Progenitor cell of endocrine pancreas (in vitro differentiated cells): ENCODE data around the gene KLHDC4. TPM values are rescaled to one million over a fixed set of nuclear protein-coding genes. Genes with fewer than 3 reads are reported as not detected.

Experiments
- DNase-seq: peaks from one replicate; pipeline ENCODE4 v3.0.0; 2021; ENCODE audit warnings: low spot score; ENCODE audit not compliant: unreplicated experiment
- H3K27ac Mint-ChIP-seq: 2 replicates; pipeline ENCODE4 v1.8.0; 2021; ENCODE audit warnings: mild to moderate bottlenecking, moderate library complexity, mixed read lengths
- H3K27me3 Mint-ChIP-seq: 2 replicates; pipeline ENCODE4 v1.8.0; 2021; ENCODE audit warnings: mixed read lengths
- H3K36me3 Mint-ChIP-seq: 2 replicates; pipeline ENCODE4 v1.8.0; 2022; ENCODE audit warnings: mixed read lengths; ENCODE audit not compliant: insufficient read depth
- H3K4me1 Mint-ChIP-seq: 2 replicates; pipeline ENCODE4 v1.8.0; 2021; ENCODE audit warnings: low read depth, mixed read lengths
- H3K4me3 Mint-ChIP-seq: 2 replicates; pipeline ENCODE4 v1.8.0; 2021; ENCODE audit warnings: low read depth, mild to moderate bottlenecking, moderate library complexity, mixed read lengths
- H3K9me3 Mint-ChIP-seq: 2 replicates; pipeline ENCODE4 v1.8.0; 2021; ENCODE audit warnings: low read depth, mixed read lengths
- total RNA-seq: library from RNA; stranded (reverse); gene quantifications from 2 replicates; pipeline ENCODE4 v1.2.1, GENCODE V29; 2021
- TF ChIP-seq, protein P1 (sequence below): fragments of 200-600 bp; sonication (generic); IDR thresholded peaks from one replicate; pipeline ENCODE4 v1.5.0; 2021; ENCODE audit warnings: antibody characterized with exemption, mild to moderate bottlenecking; ENCODE audit not compliant: unreplicated experiment

The KLHDC4 gene
- total RNA-seq, 1 donor from 2014 or later, result 58.8 TPM

DNA sequence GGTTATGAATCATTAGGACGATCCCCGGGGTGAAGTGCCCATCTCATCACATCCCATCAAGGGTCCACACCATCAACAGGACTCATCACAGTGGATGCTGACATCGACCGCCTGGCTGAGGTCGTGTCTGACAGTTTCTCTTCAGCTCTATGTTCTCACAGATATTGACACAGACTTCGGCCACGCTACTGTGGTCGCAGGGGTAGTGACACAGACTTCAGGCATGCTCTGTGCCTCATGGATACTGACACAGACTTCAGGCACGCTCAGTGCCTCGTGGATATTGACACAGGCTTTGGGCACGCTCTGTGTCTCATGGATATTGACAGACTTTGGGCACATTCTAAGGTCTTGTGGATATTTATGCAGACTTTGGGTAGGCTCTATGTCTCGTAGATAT lies 50.1 kb downstream of the KLHDC4 start:
- DNase-seq, result no peak
- no peak overlapping the region for H3K27ac Mint-ChIP-seq
- TF ChIP-seq, protein P1, sequence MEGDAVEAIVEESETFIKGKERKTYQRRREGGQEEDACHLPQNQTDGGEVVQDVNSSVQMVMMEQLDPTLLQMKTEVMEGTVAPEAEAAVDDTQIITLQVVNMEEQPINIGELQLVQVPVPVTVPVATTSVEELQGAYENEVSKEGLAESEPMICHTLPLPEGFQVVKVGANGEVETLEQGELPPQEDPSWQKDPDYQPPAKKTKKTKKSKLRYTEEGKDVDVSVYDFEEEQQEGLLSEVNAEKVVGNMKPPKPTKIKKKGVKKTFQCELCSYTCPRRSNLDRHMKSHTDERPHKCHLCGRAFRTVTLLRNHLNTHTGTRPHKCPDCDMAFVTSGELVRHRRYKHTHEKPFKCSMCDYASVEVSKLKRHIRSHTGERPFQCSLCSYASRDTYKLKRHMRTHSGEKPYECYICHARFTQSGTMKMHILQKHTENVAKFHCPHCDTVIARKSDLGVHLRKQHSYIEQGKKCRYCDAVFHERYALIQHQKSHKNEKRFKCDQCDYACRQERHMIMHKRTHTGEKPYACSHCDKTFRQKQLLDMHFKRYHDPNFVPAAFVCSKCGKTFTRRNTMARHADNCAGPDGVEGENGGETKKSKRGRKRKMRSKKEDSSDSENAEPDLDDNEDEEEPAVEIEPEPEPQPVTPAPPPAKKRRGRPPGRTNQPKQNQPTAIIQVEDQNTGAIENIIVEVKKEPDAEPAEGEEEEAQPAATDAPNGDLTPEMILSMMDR, result no peak
- no peak overlapping the region for H3K4me3 Mint-ChIP-seq
- peaks cover 26% of the 10 kb centered on the region for H3K36me3 Mint-ChIP-seq
- no peaks in the 10 kb centered on the region for H3K9me3 Mint-ChIP-seq
- peaks cover 6% of the 10 kb centered on the region for H3K4me1 Mint-ChIP-seq
- no peaks in the 10 kb centered on the region for H3K27me3 Mint-ChIP-seq

DNA sequence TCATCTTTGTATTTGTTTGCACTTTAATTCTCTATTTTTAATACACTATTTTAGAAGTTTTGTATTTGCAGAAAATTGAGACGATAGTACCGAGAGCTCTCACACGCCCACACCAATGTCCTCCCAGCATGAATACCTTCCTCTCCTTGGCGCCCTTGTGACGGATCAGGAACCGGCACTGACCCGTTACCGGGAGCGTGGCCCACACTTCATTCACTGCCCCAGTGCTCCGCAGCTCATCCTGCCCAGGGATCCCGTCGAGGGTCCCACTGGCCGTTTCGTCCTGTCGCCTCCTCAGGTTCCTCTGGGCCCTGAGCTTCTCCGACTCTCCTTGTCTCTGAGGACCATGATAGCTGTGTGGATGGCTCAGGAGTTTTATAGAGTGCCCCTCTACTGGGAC lies 50.6 kb downstream of the KLHDC4 start:
- no peaks in the 10 kb centered on the region for H3K9me3 Mint-ChIP-seq
- peaks cover 1% of the 10 kb centered on the region for H3K27me3 Mint-ChIP-seq
- no peak overlapping the region for H3K4me3 Mint-ChIP-seq
- no peak for DNase-seq
- peaks cover 6% of the 10 kb centered on the region for H3K4me1 Mint-ChIP-seq
- TF ChIP-seq, protein P1, result no peak
- no peak overlapping the region for H3K27ac Mint-ChIP-seq
- H3K36me3 Mint-ChIP-seq, result peaks cover 27% of the 10 kb centered on the region

DNA sequence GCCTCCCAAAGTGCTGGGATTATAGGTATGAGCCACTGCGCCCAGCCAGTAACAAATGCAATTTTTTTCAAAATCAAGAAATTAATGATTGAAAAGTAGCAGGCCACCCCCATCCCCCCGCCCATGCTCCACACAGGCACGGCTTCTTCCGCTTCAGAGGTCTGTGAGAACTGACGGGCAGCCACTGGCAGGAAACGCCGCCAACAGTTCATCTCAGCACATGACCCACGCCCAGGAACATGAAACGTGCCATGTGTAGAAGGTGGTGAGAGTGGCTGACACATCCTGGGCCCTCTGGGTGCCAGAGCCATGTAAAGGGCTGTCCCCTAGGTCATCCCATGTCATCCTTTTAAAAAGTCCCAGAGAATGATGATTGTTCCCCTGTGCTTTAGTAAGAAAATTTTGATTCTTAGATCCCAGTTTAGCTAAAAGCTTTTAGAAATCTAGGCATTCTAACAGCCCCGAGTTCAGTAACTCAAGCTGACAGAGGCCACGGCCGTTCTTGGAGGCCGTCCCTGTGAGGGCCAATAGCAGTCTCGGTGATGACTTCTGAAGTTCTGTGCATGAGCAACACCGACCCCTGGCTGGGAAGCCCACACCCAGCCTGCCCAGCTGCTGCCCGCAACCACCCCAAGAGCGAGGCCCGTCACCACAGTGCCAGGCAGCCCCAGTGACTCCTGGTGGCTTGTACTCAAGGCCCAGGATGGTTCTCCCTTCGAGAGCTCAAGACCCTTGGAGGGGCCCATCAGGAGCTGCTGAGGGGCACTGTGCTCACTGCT lies 52.1 kb downstream of the KLHDC4 start:
- Mint-ChIP-seq H3K4me3 (no peak overlapping the region), H3K27me3 (peaks cover 4% of the 10 kb centered on the region), H3K4me1 (no peaks in the 10 kb centered on the region), H3K27ac (no peak overlapping the region), H3K9me3 (no peaks in the 10 kb centered on the region), H3K36me3 (peaks cover 19% of the 10 kb centered on the region)
- no peak for DNase-seq
- TF ChIP-seq, protein P1, result no peak

DNA sequence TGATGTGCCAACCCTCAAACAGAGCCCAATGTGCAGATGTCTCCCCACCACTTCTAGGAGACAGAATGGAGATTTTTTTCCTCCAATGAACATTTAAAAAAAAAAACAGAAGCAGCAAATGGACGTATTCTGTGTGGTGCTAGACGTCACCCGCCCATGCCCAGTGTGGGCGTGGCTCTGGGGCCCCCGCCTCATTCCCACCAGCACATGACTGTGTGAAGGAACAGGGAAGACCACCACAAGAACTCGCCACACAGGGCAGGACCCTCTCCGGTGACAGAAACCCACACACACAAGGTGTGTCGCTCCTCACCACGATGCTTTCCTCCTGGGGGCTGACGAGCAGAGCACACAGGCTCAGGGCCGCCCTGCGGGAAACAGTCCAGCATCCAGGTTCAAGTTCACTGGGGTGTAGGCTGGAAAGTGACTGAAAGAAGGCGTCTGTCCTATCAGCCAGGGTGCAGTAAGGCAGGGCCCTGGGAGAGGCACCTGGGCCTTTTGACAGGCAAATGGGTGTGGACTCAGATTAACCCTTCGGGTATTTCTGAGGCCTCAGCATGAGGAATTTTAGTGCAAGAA lies 53.5 kb downstream of the KLHDC4 start:
- peaks cover 10% of the 10 kb centered on the region for H3K27me3 Mint-ChIP-seq
- H3K9me3 Mint-ChIP-seq, result no peaks in the 10 kb centered on the region
- no peak overlapping the region for H3K4me3 Mint-ChIP-seq
- no peaks in the 10 kb centered on the region for H3K4me1 Mint-ChIP-seq
- H3K36me3 Mint-ChIP-seq, result peaks cover 21% of the 10 kb centered on the region
- H3K27ac Mint-ChIP-seq, result no peak overlapping the region
- TF ChIP-seq, protein P1, result no peak
- no peak for DNase-seq

DNA sequence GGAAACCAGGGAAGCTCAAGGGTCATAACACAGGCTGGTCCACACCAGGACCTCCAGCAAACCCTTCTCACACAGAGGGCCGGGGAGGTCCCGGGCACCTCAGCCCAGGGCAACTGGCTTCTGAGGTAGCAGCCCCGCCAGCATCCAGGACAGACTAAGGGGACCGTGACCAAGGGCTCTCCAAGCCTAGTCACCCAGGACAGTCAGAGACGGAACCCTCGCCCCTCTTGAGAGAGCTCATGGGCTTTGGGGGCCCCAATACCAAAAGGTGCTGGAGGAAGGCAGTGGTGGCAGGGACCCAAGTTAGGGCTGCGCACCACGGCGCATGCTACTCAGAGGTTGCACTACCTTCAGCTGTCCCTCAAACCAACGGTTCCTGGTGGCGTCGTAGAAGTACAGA lies 54.9 kb downstream of the KLHDC4 start:
- Mint-ChIP-seq H3K4me1 (peaks cover 5% of the 10 kb centered on the region), H3K27ac (no peak overlapping the region), H3K27me3 (peaks cover 10% of the 10 kb centered on the region), H3K9me3 (no peaks in the 10 kb centered on the region), H3K4me3 (no peak overlapping the region), H3K36me3 (peaks cover 18% of the 10 kb centered on the region)
- no peak for DNase-seq
- TF ChIP-seq, protein P1, result no peak
